Epithelial cell of esophagus (primary cell): ENCODE results near the gene WASF1.

Experiments used
- DNase-seq: peaks from one replicate; pipeline ENCODE4 v3.0.0; 2010; ENCODE audit warnings: low read depth
- H3K4me3 ChIP-seq: 2 replicates; pipeline ENCODE4 v1.5.1; 2011; ENCODE audit warnings: mild to moderate bottlenecking, low read length, control low read depth
- CTCF ChIP-seq: IDR thresholded peaks from 2 replicates; pipeline ENCODE4 v1.5.1; 2011; ENCODE audit warnings: low read depth, mild to moderate bottlenecking, low read length, control low read depth, inconsistent platforms; ENCODE audit not compliant: insufficient read depth; ENCODE audit errors: missing control alignments

The WASF1 gene

DNA sequence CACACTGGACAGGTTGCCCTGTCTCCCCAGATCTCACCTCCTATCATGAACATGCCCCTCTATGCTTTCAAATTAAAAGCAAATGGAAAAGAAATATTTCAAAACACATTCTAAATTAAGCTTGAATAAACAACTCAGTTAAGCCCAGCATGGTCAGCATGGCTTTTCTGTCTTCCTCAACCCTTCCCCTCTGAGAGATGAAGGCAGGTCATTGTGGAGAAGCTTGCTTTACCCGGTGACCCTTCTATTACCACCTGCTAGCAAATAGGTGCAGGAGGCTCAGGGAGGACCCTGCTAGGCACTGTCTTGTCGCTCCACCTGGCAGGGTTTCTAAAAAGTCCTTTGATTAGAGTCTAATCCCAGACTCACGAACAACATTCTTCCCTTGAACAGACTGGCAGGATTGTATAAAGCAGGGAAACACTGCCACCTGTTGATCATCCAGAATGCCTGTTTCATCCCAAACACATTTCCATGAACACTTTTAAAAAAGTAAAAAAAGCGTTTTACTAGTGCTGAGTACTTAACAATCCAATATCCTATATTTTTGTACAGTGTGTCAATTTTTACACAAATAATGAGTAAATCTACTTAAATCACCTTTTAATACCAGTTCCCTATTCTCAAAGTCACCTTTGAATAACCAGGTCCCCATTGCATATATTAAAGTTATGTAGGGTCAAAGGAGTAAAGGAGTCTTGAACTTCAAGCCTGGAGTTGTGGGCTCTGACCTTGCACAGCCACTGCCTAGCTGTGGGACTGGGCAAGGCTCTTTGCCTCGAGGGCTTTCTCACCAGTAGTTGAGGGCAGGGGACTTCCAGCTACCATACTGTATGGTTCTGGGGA is 125.9 kb downstream of the WASF1 start:
- DNase-seq = peak; percentile 65
- peak; percentile 83 for TF ChIP-seq CTCF
- H3K4me3 ChIP-seq = no peak overlapping the region

- no peak for DNase-seq
- no peak for TF ChIP-seq CTCF
- H3K4me3 ChIP-seq = no peak overlapping the region
Observed at GRCh38 chr6:110050440-110050813, 129.0 kb downstream of the WASF1 start.
